GM18520 (cell line): ENCODE data around the gene ZBTB7C.

Experiments
- ATAC-seq: cut with Tn5 transposase; IDR thresholded peaks from one replicate; pipeline ENCODE4 v1.9.1; 2021; ENCODE audit not compliant: unreplicated experiment

Gene ZBTB7C

GRCh38 chr18:48263914-48264902, 145.0 kb downstream of the ZBTB7C start:
- no peak for ATAC-seq

- no peak for ATAC-seq
These were observed 145.9 kb downstream of the ZBTB7C start for GRCh38 chr18:48263192-48263853.

GRCh38 chr18:48260237-48260636, 148.9 kb downstream of the ZBTB7C start:
- ATAC-seq, result no peak

GRCh38 chr18:48256848-48257247, 152.3 kb downstream of the ZBTB7C start:
- ATAC-seq, result no peak

- no peak for ATAC-seq
These were observed 155.0 kb downstream of the ZBTB7C start for GRCh38 chr18:48254077-48254602.

- no peak for ATAC-seq
These were observed 156.7 kb downstream of the ZBTB7C start for GRCh38 chr18:48252525-48252924.

GRCh38 chr18:48250918-48251317, 158.3 kb downstream of the ZBTB7C start:
- ATAC-seq, result no peak

GRCh38 chr18:48250362-48250907, 158.7 kb downstream of the ZBTB7C start:
- ATAC-seq, result no peak

GRCh38 chr18:48249854-48250253, 159.3 kb downstream of the ZBTB7C start:
- no peak for ATAC-seq

- no peak for ATAC-seq
These were observed 164.7 kb downstream of the ZBTB7C start for GRCh38 chr18:48244530-48244929.

GRCh38 chr18:48238636-48239035, 170.5 kb downstream of the ZBTB7C start:
- ATAC-seq, result no peak

- ATAC-seq, result no peak
These were observed 171.0 kb downstream of the ZBTB7C start for GRCh38 chr18:48238206-48238605.

- no peak for ATAC-seq
These were observed 172.4 kb downstream of the ZBTB7C start for GRCh38 chr18:48236822-48237221.

GRCh38 chr18:48230467-48231113, 178.6 kb downstream of the ZBTB7C start:
- no peak for ATAC-seq

GRCh38 chr18:48229552-48229981, 179.6 kb downstream of the ZBTB7C start:
- ATAC-seq, result no peak

GRCh38 chr18:48228841-48229240, 180.3 kb downstream of the ZBTB7C start:
- ATAC-seq, result no peak

- ATAC-seq, result no peak
These were observed 180.9 kb downstream of the ZBTB7C start for GRCh38 chr18:48228301-48228715.

GRCh38 chr18:48227206-48227605, 182.0 kb downstream of the ZBTB7C start:
- no peak for ATAC-seq

- ATAC-seq, result no peak
These were observed 182.8 kb downstream of the ZBTB7C start for GRCh38 chr18:48226401-48226800.

GRCh38 chr18:48222118-48222517, 187.1 kb downstream of the ZBTB7C start:
- no peak for ATAC-seq
